Measurements from ENCODE around the gene ZNF133.

- TF ChIP-seq EZH2 (IDR thresholded peaks at IDR 0.05; ENCODE audit: borderline replicate concordance) (no peak), EZH2phosphoT487 (IDR thresholded peaks at IDR 0.05; ENCODE audit: low read depth, severe bottlenecking, unreplicated experiment) (no peak)
These were observed 33.7 kb upstream of the ZNF133 start for GRCh38 chr20:18254615-18255014.

Measured in hepatocyte (in vitro differentiated cells).